GOT3 (cell line): ENCODE results near the gene EXOC3.
"Not testable (repeated sequence)": the region's sequence is repeated elsewhere in the genome, so short reads cannot be mapped to it uniquely, and the experiment has no call there.

Experiments
- DNase-seq: peaks from one replicate; lab custom pipeline; 2025; ENCODE audit warnings: mixed read lengths; lab: John Stamatoyannopoulos, UW

The EXOC3 gene

DNA sequence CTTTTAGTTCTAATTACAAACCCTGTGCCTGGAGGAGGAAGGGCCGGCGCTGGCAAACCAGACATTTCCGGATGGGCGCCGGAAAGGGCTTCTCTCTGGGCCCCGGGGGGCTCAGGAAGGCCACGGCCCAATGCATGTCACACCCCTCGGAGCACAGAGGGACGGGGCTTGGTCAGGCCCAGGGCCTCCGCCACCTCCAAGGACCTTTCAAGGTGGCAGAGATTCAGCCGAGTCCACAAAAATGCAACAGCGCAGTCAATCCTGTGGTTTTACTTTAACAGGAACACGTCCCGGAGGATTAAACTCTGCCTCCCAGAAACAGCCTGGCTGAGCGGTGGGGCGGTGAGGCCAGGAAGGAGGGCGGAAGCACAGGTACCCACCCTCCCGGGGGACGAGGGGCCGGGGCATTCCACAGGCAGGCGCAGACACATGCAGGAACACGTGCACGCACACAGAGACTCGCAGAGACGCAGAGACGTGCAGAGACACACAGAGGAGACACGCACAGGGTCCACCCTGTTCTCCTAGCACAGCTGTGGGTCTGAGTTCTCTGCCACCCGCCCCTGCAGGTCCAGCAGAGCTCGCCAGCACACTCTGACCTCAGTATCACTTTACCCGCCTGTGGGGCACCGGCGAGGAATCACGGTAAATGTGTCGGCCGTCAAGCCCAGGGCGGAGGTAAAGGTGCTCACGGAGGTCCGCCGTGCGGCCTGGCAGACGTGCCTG is 58.3 kb downstream of the EXOC3 start:
- no peak for DNase-seq

DNA sequence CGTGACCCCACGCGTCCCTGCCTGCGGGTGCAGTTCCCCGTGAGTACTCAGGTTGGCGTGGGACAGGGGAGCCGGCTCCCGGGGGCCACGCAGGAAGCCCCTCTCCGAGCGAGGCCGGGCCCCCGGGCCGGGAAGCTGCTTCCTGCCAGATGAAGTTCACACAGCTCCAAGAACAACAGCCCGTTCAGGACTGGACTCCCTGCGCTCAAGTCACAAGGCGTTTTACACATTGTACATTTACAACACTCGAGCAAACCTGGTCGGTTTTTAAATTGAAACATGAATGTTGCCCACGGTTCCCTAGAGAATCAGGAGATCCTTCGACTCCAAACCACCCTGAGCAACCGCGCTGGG is 58.8 kb downstream of the EXOC3 start:
- DNase-seq = no peak

DNA sequence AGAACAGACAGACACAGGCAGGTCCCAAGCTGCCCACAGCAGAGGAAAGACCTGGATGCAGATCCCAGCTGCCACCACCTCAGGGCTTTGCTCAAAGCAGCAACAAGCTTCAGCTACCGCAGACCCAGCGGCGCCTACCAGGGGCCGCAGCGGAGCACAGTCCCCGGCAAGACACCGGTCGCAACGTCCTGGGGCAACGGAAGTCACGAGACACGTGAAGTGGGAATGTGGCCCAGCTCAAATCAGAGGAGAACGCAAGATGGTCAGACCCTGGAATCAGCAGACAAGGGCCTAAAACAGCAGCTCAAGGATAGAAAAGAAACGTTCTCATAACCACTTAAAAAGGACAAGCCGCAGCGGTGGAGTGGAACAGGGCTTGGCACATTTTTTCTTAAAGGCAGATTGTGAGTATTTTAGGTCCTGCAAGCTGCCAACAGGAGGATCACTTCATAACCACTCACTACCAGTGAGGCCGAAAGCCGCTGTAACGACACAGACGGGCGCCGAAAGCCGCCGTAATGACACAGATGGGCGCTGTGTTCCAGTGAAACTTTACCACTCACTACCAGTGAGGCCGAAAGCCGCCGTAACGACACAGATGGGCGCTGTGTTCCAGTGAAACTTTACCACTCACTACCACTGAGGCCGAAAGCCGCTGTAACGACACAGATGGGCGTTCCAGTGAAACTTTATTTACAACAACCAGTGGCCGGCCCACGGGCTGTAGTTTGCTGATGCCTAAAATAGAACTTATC is 59.5 kb downstream of the EXOC3 start:
- no peak for DNase-seq

DNA sequence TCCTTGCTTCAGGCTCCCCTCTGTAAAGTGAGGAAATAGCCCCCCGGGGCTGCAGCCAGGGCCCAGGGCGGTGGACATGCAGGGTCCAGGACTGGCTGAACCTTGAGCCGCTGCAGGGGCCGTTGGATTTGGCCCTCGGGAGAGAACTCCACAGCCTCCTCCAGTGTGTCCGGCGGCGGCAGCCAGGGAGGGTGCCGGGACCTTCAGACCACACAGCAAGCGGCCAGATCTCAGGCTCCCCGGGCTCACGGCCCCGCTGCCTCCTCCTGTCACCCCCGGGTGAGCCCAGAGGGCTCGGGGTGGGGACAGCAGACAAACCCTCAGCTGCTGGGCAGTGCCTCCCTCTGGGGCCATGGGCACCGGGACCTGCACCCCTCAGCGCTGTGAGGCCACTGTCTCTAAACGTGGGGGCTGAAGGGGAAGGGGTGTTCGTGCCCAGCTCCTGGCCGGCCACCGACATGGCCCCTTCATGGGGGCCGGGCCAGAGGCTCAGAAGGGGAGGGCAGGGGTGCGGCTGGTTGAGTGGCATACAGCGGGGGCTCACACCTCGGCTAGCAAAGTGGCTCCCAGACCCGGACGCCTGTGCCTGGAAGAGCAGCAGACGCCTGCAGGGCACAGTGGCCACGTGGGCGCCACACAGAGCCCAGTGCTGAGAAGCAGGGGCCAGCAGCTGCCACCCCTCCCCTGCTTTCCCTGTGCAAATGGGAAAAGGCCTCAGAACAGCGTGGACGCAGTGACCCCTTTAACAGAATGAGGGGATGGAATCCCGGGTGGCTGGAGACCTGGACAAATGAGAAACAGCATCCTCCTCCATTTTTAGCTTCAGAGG is 61.6 kb downstream of the EXOC3 start:
- DNase-seq = no peak

DNA sequence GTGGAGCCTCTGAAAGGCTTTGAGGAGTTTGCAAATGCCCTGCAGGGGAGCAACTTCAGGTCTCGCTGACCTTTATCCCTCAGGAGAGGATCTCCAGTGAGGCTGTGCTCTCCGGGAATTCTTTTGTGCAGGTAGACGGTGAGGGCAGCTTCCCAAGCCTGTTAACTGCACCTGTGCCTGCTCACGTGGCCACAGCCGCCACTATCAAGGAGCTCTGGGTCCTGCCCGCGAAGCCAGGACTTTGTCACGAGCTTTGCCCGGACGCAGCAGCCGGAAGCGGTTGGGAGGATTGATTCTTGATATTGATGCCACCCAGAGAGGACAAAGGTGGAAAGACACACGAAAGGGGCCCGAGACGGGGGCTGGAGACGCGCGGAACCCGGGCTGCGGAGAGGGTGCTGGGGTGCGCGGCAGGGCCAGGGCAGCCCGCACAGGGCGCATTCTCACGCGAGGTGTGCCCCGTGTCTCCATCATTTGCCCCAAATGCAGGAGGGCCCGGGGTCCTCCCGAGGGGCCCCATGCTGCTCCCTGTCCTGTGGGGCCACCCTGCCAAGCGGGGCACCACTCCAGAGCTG is 63.1 kb downstream of the EXOC3 start:
- DNase-seq = no peak

DNA sequence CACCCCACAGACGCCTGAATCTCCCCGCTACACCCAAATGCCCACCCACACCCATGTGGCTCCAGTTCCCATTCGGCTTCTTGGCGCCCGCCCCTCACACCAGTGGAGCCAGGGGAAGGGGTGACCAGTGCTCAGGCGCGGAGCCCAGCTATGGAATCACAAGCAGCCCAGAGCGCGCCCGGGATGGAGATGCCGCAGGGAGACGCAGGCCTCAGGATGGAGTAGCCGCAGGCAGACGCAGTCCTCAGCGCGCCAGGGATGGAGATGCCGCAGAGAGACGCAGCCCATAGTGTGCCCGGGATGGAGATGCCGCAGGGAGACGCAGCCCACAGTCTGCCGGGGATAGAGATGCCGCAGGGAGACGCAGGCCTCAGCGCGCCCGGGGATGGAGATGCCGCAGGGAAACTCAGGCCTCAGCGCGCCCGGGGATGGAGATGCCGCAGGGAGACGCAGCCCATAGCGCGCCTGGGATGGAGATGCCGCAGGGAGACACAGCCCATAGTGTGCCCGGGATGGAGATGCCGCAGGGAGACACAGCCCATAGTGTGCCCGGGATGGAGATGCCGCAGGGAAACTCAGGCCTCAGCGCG is 65.1 kb downstream of the EXOC3 start:
- not testable (repeated sequence) for DNase-seq

DNA sequence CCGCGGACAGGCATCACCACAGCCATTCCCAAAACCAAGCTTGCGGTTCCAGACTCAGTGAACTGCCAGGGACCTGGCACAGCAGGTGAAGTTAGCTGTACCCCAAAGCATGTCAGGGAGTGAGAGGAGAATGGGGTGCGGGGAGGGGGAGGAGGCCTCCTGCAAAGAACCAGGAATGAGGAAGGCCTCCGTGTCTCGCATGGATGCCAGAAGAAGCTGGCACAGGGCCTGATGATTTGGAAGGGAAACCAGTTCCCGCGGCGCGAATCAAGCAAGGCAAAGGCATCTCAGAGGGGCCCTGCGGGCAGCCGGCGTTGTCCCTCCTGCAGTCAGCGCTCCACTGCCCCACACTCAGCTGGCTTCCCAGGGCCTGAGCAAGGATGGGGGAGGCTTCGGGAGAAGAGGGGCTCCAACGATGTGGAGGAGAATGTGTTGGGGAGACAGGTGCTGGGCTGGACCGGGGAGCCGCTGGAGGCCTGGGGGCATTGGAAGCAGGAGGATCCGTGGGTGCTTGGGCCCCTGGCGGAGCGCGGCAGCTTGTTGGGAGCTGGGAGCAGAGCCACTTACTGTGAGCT is 66.7 kb downstream of the EXOC3 start:
- no peak for DNase-seq

DNA sequence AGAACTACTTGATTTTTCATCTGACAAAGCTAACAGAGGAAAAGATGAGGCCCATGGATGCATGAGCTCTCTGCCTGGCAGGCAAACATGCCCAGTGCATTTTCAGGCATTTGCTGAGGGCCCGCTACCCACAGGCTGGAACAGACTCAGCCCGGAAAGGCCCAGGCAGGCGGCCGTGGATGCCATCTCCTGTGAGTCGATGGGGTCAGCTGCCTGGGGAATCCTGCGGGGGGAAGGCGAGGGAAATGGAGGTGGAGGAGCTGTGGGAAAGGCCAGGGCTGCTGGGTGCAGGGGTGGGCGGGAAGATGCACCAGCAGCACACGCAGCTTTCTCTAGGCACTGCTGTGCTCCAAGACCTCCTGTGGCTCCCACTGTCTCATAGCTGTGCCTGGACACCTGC is 67.5 kb downstream of the EXOC3 start:
- DNase-seq = no peak

DNA sequence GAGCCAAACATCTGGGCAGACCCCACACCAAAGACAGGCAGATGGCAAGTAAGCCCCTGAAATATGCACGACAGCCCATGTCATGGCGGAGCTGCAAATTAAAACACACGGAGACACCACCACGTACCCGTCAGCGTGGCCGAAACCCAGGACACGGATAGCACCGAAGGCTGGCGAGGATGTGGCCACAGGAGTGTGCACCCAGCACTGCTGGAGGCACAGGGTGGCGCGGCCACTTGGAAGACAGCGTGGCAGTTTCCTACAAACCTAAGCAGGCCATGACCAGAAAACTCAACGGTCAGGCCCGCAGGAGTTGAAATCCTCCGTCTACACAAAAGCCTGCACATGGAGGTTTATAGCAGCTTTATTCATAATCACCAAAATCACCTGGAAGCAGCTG is 68.5 kb downstream of the EXOC3 start:
- no peak for DNase-seq

DNA sequence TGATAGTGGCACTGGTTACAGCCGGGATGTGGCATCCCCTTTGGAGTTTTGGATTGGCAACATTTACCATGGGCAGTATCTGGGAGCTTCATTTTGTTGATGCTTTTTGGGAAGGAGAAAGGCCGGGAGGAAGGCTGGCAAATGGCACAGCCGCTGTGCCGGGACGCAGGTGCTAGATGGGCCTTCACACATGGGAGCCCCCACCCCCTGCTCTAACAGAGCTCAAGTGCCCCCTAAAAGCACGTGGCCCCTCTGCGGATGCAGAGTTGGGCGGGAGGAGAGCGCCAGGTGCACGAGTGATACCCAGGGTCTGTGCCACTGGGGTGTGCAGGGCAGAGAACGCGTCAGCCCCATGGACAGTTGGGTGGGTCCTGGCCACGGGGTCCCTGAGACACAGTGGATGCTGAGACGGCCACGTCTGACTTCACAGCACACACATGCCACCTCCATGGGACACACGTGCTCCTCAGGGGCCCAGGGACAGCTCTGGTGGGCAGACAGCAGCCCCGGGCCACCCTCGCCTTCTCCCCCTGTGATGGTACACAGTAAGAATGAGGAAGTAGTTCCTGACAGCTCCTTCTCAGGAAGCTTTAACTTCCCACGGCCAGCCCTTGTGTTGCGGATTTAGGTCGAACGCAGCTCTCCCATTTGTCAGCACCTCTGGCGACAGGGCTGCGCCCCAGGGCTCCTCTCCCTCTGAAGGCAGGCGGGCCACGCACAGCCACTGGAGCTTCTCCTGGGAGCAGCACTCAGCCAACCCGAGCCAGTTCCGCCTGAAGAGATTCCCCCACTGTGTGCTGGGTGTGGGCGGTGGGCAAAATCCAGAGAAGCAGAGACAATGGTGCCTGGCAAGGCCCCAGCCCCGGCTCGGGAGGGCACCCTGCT is 70.5 kb downstream of the EXOC3 start:
- no peak for DNase-seq

DNA sequence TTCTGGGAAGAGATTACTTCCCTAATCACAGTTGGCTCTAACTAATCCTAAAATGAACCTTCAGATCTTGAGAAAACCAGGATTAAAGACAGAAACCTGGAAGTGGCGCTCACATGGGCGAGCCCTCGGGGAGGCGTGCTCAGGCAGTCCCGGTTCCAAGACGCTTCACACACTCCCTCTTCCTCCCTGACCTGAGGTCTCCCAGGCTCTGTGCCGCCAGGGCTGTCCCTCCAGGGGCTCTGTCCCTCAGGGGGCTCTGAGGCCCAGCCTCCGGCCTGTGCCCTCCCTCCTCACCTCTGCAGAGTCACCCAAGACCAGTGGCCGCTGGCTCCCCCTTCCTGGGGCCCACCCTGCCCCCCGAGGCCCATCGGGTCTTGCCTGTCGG is 71.1 kb downstream of the EXOC3 start:
- DNase-seq = no peak

DNA sequence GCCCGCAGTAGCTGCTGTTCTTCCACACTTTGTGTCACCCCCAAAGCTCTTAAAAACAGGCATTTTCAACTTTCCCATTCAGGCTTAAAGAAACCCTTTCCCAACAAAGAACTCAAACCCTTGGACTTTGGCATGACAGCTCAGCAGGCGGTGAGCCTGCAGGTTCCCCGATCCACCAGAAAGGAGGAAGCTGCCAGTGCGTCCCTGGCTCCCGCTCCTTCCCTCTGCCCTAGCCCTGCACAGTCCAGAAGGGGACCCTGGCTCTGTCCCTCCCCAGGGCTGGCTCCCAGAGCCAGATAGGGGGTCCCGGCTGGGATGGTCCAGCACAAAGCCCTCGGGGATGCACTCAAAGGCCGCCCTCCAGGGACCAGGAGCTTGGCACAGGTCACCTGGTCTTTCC is 71.7 kb downstream of the EXOC3 start:
- no peak for DNase-seq

DNA sequence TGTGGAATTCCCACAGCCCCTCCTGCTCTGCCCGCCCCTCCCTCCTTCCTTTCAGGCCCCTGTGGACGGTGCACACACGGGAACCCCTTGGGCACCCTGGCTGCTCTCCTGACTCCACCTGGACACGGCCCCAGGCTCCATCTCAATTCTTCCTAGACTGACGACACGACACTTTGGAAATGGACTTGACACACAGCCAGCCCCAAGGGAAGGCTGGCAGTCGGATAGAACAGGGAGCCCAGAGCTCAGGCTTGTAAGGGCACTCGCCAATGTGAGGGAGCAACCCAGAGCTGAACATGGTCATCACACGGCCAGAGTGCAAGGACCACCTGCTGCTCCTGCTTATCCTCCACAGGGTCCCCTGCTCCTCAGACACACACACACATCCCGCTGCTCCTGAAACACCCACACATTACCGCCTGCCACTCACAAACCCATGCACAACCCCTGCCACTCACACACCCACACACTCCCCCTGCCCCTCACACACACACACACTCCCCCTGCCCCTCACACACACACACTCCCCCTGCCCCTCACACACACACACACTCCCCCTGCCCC is 72.4 kb downstream of the EXOC3 start:
- DNase-seq = no peak

DNA sequence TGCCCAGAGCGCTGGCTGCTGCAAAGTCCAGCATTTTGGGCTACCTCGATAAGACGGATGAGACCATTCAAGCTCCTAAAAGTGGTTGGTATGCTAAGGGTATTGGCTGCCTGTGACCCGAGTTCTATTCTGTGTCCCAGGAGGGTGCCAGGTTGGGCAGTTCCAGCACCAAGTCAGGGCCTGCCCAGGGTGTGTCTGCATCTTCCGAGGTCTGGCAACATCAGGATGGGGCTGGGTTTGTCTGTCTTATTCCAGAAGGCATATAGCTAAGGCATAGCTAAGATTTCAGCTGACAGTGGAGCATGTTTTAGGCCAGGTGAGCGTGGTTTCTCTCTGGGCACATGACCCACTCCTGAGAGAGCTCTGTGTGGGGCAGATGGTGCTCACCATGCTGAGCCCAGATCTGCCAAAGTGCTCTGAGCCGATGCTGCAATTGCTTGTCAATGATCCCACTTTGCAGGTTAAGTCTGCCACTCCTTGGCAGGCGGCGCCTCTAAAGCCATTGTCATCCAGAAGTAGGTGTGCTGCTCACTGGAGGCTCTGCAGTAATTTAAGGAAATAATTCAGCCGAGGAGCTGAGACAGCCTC is 73.5 kb downstream of the EXOC3 start:
- DNase-seq = no peak
